Neural cell (in vitro differentiated cells): ENCODE data around the gene SRD5A1.

Source experiments
- CTCF ChIP-seq: fragments of 450-650 bp; IDR thresholded peaks from 2 replicates; pipeline ENCODE4 v1.5.1; 2014; ENCODE audit warnings: antibody characterized with exemption, mild to moderate bottlenecking, moderate library complexity; ENCODE audit not compliant: poor library complexity, severe bottlenecking
- EZH2 ChIP-seq: fragments of 200-600, 300-800 bp; shearing (Covaris generic), sonication (generic); IDR thresholded peaks from 2 replicates; pipeline ENCODE4 v1.6.1; 2014; ENCODE audit warnings: antibody characterized with exemption, low read length, borderline replicate concordance, mild to moderate bottlenecking; ENCODE audit not compliant: insufficient read depth, poor library complexity, severe bottlenecking
- POLR2AphosphoS5 ChIP-seq: IDR thresholded peaks from 2 replicates; pipeline ENCODE4 v1.6.1; 2012
- RAD21 ChIP-seq: fragments of 450-650 bp; conservative IDR thresholded peaks from 2 replicates; pipeline ENCODE4 v1.6.1; 2014; ENCODE audit warnings: antibody characterized with exemption, mild to moderate bottlenecking, moderate library complexity

- TF ChIP-seq CTCF = no peak
- no peak for TF ChIP-seq RAD21
- TF ChIP-seq POLR2AphosphoS5 = no peak
- TF ChIP-seq EZH2 = no peak
These were observed 25.2 kb upstream of the SRD5A1 start for GRCh38 chr5:6608016-6608415.
